ENCODE results near the gene AKAP10.

AKAP10 gene

GRCh38 chr17:19857640-19858039 is 120.0 kb downstream of the AKAP10 start:
- no peak for DNase-seq

All from bone marrow (tissue), 2 donors.